ENCODE data around the gene DGKG.

DNA sequence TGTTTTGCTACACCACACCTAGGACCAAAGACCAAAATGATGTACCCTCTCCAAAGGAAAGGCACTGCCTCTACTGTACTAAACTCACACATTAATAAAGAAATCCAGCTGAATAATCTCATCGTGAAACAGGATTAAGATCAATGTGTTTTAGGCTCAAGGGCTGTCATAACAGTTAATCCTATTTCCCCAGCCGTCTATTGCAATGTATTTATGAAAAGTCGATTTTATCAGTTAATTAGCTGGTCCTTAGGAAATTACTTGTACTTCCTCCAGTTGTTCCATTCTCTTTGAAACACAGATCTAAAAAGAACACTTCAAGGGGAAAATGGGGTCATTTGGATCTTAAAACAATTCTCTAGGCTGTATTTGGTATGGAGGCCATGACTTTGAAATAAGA lies 261.6 kb downstream of the DGKG start:
- TF ChIP-seq POLR2A (IDR thresholded peaks at IDR 0.05) (no peak), CTCF (IDR thresholded peaks at IDR 0.05) (no peak)

Measured in Peyer's patch (tissue), 4 donors.